Measurements from ENCODE around the gene ZNF611. TPM values are rescaled to one million over a fixed set of nuclear protein-coding genes. Genes with fewer than 3 reads are reported as not detected.

ZNF611 gene
- total RNA-seq, 2 experiments from 2014 or later = 14.6 to 15.5 TPM

- peaks cover 16% of the 10 kb centered on the region for H3K36me3 Mint-ChIP-seq (ENCODE audit: low read depth)
- H3K27ac Mint-ChIP-seq = peak overlapping the region; percentile 89
- H3K27me3 ChIP-seq (ENCODE audit: control insufficient read depth in 1 of 2, insufficient read depth in 2 of 2, low read length in 2 of 2) = no peaks in the 10 kb centered on the region
- H3K27me3 Mint-ChIP-seq = no peaks in the 10 kb centered on the region
- intact Hi-C loops (cut with DNase I, micrococcal nuclease) = loop anchor here in 1 of 2 experiments (1.0 to 5.0 kb wide), 5 partner anchors 35 to 395 kb away; partner anchors contain the start of genes ZNF480, ZNF611, ZNF808 and ZNF83
- DNase-seq (no peak), ATAC-seq (ENCODE audit: poor library complexity) (no peak)
- POLR2A ChIA-PET = interaction anchor here (1.3 kb wide), 1 partner anchor 54 kb away, joined by 3 read pairs; no protein-coding TSS in a partner anchor
- H3K27ac ChIP-seq (ENCODE audit: low read depth in 1 of 2, low read length in 2 of 2) = no peak overlapping the region
- H3K4me1 Mint-ChIP-seq (ENCODE audit: low read depth) = peaks cover 34% of the 10 kb centered on the region
- H3K36me3 ChIP-seq (ENCODE audit: insufficient read depth, low read length) = no peaks in the 10 kb centered on the region
- peaks cover 21% of the 10 kb centered on the region for H3K4me1 ChIP-seq (ENCODE audit: insufficient read depth, low read length)
- H3K9me3 ChIP-seq (ENCODE audit: control insufficient read depth in 1 of 2, insufficient read depth in 1 of 2, low read length in 2 of 2) = no peaks in the 10 kb centered on the region
- CTCF ChIA-PET = no interaction called here
- H3K4me3 Mint-ChIP-seq = peak overlapping the region; percentile 80
- TF ChIP-seq CTCF (IDR thresholded peaks at IDR 0.05) = no peak
- no peaks in the 10 kb centered on the region for H3K9me3 Mint-ChIP-seq
- no peak overlapping the region for H3K4me3 ChIP-seq (ENCODE audit: low read length)
Observed at GRCh38 chr19:52691737-52692136, 43.1 kb downstream of the ZNF611 start.

- DNase-seq (no peak), ATAC-seq (ENCODE audit: poor library complexity) (no peak)
- no peak for TF ChIP-seq CTCF (IDR thresholded peaks at IDR 0.05)
- Histone ChIP-seq H3K4me3 (ENCODE audit: low read length) (peak overlapping the region; percentile 82), H3K36me3 (ENCODE audit: insufficient read depth, low read length) (no peaks in the 10 kb centered on the region), H3K27me3 (ENCODE audit: control insufficient read depth in 1 of 2, insufficient read depth in 2 of 2, low read length in 2 of 2) (no peaks in the 10 kb centered on the region), H3K9me3 (ENCODE audit: control insufficient read depth in 1 of 2, insufficient read depth in 1 of 2, low read length in 2 of 2) (no peaks in the 10 kb centered on the region), H3K27ac (ENCODE audit: low read depth in 1 of 2, low read length in 2 of 2) (peak overlapping the region in 1 of 2 donors; percentile 69), H3K4me1 (ENCODE audit: insufficient read depth, low read length) (peaks cover 21% of the 10 kb centered on the region)
- H3K4me3 Mint-ChIP-seq = peak overlapping the region; percentile 90
- intact Hi-C loops (cut with DNase I, micrococcal nuclease) = loop anchor here in 1 of 2 experiments (2.0 to 5.0 kb wide), 4 partner anchors 44 to 394 kb away; partner anchors contain the start of genes ZNF480, ZNF611, ZNF808 and ZNF83
- H3K9me3 Mint-ChIP-seq = no peaks in the 10 kb centered on the region
- H3K27ac Mint-ChIP-seq = peak overlapping the region; percentile 89
- ChIA-PET CTCF (no interaction called here), POLR2A (interaction anchor here (1.3 kb wide), 1 partner anchor 54 kb away, joined by 3 read pairs; no protein-coding TSS in a partner anchor)
- no peaks in the 10 kb centered on the region for H3K27me3 Mint-ChIP-seq
- peaks cover 34% of the 10 kb centered on the region for H3K4me1 Mint-ChIP-seq (ENCODE audit: low read depth)
- peaks cover 16% of the 10 kb centered on the region for H3K36me3 Mint-ChIP-seq (ENCODE audit: low read depth)
Observed at GRCh38 chr19:52691215-52691610, 43.6 kb downstream of the ZNF611 start.

GRCh38 chr19:52690369-52691214 is 44.3 kb downstream of the ZNF611 start:
- Mint-ChIP-seq H3K36me3 (ENCODE audit: low read depth) (peaks cover 16% of the 10 kb centered on the region), H3K4me3 (peak overlapping the region; percentile 90), H3K27ac (peak overlapping the region; percentile 89), H3K4me1 (ENCODE audit: low read depth) (peaks cover 34% of the 10 kb centered on the region), H3K27me3 (no peaks in the 10 kb centered on the region), H3K9me3 (no peaks in the 10 kb centered on the region)
- CTCF ChIA-PET = no interaction called here
- TF ChIP-seq CTCF (IDR thresholded peaks at IDR 0.05) = no peak
- H3K36me3 ChIP-seq (ENCODE audit: insufficient read depth, low read length) = no peaks in the 10 kb centered on the region
- ATAC-seq (ENCODE audit: poor library complexity) = peak; percentile 95
- H3K4me1 ChIP-seq (ENCODE audit: insufficient read depth, low read length) = peaks cover 21% of the 10 kb centered on the region
- H3K27me3 ChIP-seq (ENCODE audit: control insufficient read depth in 1 of 2, insufficient read depth in 2 of 2, low read length in 2 of 2) = no peaks in the 10 kb centered on the region
- POLR2A ChIA-PET = interaction anchor here (1.3 kb wide), 1 partner anchor 53 kb away, joined by 3 read pairs; no protein-coding TSS in a partner anchor
- H3K27ac ChIP-seq (ENCODE audit: low read depth in 1 of 2, low read length in 2 of 2) = peak overlapping the region; percentile 58 to 71
- intact Hi-C loops (cut with DNase I, micrococcal nuclease) = loop anchor here in 1 of 2 experiments (2.0 to 5.0 kb wide), 4 partner anchors 44 to 394 kb away; partner anchors contain the start of genes ZNF480, ZNF611, ZNF808 and ZNF83
- peak; percentile 82 to 97 (median 90) for DNase-seq
- no peaks in the 10 kb centered on the region for H3K9me3 ChIP-seq (ENCODE audit: control insufficient read depth in 1 of 2, insufficient read depth in 1 of 2, low read length in 2 of 2)
- peak overlapping the region; percentile 82 for H3K4me3 ChIP-seq (ENCODE audit: low read length)

All from CD4-positive, alpha-beta T cell (primary cell).